ENCODE results near the gene BOC.

Gene BOC

DNA sequence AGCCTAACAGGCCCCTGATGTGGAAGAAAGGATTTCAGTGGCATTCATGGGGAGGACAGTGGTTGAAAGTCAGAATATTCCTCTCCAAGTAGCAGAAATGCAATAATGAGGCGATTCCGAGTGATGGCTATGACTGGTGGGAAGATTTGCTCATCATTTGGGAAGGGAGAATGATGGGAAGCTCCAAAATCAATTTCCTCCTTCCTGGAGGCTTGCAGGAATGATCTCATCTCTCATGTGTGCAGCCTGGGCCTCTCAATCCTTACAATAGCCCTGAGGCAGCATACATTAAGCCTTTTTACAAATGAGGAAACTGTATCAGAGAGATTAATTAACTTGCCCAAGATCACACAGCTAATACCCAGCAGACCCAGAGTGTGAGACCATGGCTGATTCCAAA lies 58.7 kb downstream of the BOC start:
- DNase-seq (ENCODE audit: low read depth), result no peak

DNA sequence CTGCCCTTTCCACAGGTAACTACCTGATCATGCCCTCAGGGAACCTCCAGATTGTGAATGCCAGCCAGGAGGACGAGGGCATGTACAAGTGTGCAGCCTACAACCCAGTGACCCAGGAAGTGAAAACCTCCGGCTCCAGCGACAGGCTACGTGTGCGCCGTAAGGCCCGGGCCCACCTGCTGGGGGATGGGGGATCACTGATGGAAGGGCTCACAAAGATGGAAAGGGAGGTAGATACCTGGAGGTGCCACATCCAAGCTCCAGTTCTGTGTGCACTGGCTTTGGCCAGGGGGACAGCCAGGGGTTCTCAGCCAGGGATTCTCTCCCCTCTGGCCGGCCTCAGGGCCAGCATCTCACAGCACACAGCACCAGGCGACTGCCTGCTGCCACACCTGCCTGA lies 59.4 kb downstream of the BOC start:
- DNase-seq (ENCODE audit: low read depth), result no peak

DNA sequence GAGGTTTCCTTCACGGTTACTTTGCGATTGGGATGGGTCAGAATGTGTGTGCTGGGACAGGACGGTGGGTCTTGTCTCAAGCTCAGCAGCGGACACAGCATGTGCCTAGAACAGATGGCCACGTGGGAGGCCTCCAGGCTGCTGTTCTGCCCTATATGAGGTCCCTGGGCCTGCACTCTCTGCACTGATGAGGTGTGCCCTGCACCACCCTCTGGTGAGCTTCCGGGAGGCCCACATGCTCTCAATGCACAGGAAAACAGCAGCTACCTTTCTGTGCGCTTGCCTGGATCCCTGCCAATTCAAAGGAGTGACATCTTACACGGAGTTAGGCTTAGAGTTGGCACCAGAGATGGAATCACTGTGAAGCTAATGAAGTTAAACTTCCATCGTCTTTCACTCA lies 59.8 kb downstream of the BOC start:
- DNase-seq (ENCODE audit: low read depth), result no peak

DNA sequence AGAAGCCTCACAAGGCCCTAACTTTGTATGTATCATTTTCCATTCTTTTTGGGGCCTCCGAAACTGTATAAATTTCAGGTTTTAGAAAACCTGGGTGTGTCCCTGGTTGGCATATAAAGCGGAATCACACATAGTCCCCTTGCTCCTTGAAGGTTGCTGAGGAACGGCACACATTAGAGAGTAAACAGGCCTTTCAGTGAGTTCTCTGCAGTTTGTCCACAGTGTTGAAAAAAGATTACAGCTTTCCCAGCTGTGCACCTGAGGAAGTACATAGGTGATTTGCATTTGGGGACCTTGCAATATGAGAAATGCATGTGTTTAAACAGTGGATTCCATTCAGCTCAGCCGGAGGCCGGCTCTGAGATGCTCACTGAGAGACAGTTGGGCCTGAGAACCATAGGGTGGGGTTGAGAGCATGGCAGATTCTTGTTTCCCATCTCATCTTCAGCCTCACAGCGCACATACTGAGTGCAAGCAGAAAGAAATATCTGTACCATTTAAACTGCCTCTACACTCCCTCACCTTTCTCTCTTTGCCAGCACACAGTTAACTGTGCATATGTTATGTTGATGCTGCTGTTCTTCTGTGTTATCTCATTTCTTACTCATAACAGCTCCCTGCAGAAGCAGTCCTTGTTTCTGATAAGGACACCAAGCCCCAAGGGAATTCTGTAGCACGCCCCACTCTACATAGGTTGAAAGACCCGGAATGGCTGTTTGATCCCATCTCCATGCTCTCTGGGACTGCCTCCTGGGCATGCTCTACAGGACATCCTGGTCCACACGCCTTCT lies 60.4 kb downstream of the BOC start:
- no peak for DNase-seq (ENCODE audit: low read depth)

DNA sequence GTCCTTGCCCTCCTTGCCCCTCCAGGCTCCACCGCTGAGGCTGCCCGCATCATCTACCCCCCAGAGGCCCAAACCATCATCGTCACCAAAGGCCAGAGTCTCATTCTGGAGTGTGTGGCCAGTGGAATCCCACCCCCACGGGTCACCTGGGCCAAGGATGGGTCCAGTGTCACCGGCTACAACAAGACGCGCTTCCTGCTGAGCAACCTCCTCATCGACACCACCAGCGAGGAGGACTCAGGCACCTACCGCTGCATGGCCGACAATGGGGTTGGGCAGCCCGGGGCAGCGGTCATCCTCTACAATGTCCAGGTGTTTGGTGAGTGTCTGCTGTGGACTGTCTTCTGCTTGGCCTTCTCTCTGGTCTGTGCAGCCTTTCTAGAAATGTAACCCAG lies 61.0 kb downstream of the BOC start:
- DNase-seq (ENCODE audit: low read depth), result no peak

DNA sequence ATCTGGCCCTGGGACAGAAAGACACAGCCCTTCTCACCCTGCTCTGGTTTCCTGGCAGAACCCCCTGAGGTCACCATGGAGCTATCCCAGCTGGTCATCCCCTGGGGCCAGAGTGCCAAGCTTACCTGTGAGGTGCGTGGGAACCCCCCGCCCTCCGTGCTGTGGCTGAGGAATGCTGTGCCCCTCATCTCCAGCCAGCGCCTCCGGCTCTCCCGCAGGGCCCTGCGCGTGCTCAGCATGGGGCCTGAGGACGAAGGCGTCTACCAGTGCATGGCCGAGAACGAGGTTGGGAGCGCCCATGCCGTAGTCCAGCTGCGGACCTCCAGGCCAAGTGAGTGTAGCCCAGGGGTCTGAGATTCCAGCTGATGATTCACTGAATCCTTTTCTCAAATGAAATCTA lies 61.7 kb downstream of the BOC start:
- DNase-seq (ENCODE audit: low read depth), result no peak

DNA sequence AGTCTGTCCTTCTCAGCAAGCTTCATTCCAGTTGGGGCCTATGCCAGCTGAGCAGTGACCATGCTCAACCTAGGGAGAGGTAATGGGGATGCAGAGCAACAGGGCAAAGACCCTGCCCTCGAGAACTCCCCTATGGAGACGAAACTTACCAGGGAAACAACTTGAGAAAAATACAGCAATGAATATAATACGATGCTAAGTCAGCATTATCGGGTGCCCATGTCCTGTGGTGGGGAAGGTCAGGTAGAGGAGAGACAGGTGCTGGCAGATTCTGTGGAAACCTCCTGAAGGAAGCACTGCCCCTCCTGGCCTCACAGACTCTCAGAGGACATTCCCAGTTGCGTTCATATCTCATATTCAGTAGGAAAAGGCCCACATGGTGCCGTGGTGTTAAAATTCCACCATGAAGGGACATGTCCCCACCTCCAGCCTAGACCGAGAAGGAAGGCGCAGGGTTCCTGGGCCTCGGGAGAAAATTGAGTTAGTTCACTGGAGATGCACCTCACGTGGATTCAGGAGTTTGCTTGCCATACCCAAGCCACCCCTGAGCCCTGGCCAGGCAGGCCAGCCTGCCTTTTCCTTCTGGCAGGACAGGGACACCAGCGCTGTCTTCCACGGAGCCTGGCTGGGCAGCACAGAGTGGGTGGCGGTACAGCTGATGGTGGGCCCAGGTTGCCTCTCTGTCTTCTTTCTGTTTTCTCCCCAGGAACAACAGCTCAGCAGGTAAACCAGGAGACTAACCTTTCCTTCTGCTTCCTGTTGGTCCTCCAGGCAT lies 62.4 kb downstream of the BOC start:
- DNase-seq (ENCODE audit: low read depth), result no peak

DNA sequence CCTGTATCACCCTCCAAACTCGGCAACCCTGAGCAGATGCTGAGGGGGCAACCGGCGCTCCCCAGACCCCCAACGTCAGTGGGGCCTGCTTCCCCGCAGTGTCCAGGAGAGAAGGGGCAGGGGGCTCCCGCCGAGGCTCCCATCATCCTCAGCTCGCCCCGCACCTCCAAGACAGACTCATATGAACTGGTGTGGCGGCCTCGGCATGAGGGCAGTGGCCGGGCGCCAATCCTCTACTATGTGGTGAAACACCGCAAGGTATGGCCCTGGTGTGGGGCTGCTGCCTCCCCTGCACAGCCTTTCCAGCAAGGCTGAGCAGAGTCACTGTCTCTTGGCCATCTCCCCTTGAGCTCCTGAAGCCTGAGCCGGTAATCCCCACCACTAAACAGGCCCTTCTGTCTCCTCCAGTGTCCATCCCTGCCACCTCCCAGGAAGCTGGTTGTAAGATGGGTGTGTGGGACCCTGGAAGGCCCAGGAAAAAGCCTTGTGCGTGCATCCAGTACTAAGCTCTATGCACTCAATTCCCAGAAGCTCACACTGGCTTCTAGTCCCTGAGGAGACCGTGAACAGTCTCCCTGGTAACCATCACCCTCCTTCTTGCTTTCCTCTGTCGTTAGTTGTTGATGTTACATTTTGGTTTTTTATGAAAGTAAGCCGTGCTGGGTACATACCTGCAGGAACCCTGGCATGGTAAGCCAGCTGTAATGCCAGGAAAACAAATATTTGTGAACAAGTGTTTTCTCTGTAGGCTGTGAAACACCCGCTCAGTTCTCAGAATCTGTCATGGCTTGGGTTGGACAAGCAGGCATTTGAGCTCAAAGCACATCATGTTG lies 63.3 kb downstream of the BOC start:
- no peak for DNase-seq (ENCODE audit: low read depth)

DNA sequence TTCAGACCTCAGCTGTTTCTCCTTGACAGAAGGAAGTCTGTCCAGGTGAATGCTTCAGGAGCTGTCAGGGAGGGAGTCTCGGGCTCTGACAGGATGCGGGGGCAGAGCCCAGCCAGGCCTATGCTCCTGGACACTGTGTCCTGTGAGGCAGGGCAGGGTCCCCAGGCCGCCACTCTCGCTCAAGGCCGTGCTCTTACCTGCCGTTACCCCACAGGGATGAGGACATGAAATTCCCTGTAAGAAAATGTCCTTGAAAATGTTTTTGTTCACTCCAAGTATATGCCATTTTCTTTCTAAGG lies 63.9 kb downstream of the BOC start:
- DNase-seq (ENCODE audit: low read depth), result no peak

DNA sequence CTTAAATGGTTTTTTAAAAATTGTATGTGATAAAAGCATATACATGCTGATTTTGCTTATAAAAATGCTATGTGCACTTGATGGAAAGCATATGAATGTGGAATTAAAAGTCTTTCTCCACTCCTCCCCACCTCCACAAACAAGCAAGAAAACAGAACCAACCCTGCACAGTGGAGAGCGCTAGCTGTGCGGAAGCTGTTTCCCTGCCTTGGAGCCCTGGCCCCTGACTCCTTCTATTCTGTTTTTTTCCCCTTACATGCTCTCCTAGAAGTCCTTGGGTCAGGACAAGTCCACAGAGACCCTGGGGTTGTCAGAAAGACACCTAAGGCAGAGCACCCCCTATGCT lies 64.2 kb downstream of the BOC start:
- no peak for DNase-seq (ENCODE audit: low read depth)

DNA sequence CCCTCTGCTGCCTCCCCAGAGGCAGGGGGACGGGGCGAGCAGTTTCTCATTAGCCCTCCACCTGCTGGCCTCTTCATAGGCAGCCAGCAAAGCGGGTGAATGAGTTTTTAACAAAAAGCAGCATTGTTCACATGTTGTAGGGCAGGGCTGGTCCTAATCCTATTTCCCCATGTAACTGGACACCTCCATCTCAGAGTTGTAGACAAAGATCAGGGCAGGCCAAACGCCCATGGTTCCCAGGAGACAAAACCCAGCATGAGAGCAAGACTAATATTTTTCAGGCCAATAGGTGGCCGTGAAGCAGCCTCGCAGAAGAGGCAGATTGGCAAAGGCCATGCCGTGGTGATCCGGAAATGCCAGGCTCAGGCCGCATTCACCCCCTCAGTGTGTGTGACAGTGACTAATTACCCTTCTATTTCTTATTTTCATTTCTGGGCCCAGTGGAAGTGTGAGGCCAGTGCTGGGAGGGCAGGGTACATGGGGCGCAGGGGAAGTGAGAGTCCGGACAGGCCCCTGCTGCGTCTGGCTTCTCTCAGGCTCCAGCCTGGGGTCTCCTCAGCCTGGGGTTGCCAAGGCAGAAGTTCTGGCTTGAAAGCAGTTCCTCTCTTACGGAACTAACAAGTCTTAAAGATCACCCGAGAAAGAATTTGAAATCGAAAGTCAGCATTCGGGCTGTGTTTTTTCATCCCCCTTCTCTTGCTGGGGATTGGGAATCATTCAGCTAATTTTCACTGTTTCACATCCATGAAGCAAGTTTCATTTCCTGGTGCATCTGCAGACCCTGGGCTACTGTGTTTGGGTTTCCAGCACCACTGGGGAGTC lies 64.8 kb downstream of the BOC start:
- DNase-seq (ENCODE audit: low read depth), result peak; percentile 55

DNA sequence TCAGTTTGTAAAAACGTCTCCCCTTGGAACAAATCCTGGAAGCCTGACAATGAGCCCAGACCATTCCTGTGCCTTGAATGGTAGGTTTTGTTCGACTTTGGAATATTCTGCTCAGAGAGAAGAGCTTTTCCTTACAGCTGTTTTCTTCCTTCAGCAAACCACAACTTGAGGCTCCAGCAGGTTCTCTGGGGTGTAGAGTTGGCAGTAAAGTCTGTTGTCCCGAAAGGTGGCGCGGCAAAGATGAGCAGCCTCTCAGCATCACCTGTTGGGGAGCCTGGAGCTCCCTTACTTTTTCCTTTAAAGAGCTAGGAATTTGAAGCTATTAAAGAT lies 65.4 kb downstream of the BOC start:
- DNase-seq (ENCODE audit: low read depth), result no peak

DNA sequence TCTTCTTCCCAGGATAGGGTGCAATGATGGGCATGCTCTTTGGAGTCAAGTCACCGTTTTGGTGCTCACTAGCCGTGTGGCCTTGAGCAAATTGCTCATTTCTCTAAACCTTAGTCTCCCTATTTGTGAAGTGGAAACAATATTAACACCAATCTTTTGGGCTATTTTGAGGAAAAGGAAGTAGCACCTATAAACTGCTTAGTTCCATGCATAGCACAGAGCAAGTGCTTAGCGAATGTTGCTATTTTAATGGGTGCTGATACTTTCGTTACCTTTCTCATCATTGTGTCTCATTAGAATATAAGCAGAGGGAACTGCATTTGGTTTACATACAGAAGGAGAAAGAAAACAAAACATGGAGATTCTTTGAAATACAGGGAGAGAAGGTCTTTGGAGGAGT lies 66.1 kb downstream of the BOC start:
- no peak for DNase-seq (ENCODE audit: low read depth)

DNA sequence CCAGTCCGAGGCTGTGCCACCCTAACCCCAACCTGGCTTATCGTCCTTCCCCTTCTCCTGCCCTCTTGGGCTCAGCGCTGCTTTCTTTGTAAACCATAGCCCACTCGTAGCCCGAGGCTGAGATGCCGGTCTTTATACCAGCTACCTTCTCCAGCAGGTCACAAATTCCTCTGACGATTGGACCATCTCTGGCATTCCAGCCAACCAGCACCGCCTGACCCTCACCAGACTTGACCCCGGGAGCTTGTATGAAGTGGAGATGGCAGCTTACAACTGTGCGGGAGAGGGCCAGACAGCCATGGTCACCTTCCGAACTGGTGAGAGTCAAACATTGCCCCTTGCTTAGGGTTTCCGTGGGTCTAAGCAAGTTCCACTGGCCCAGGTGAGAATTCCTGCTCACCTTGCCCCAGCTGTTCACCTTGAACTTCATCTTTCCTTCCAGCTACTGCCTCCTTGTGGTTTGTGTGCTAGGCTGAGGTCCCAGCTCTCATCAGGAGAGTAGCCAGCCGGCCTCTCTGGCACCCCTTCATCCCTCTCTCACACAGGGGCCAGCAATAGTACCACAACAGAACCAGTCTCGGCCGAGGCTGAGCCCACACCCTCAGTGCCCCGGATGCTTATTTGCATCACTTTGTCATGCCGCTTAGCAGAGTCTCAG lies 66.7 kb downstream of the BOC start:
- DNase-seq (ENCODE audit: low read depth), result no peak

DNA sequence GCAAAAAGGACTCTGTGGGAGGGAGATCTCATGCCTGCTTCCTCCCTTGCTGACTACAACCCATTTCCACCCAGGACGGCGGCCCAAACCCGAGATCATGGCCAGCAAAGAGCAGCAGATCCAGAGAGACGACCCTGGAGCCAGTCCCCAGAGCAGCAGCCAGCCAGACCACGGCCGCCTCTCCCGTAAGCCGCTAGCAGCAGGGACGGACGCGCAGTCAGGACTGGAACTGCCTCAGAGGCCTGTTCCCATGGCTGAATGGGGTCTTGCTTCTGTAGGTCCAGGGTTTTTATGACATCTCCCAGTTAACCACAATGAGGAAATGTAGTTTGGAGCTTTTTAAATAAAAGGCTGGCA lies 67.2 kb downstream of the BOC start:
- DNase-seq (ENCODE audit: low read depth), result no peak

DNA sequence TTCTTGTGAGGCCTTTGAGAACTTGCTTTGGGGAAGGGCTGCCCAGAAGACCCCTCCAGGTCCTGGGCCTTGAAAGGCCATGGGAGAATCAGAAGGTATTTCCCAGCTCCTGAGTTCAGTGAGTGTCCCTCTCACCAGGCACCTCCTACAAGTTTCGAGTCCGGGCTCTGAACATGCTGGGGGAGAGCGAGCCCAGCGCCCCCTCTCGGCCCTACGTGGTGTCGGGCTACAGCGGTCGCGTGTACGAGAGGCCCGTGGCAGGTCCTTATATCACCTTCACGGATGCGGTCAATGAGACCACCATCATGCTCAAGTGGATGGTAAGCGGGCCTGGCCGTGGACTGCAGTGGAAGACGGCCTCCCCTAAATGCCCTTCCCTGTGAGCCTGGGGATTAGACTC lies 68.3 kb downstream of the BOC start:
- no peak for DNase-seq (ENCODE audit: low read depth)

DNA sequence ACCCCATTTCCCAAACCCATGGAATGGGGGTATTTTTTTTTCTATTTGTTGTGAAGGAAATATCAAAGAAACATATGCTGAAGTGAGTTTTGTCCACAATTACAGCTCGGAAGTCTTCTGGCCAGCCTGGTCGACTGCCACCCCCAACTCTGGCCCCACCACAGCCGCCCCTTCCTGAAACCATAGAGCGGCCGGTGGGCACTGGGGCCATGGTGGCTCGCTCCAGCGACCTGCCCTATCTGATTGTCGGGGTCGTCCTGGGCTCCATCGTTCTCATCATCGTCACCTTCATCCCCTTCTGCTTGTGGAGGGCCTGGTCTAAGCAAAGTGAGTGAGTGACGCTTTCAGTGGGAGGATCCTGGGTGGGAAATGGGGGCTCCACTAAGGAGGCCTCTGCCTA lies 71.9 kb downstream of the BOC start:
- DNase-seq (ENCODE audit: low read depth), result no peak

DNA sequence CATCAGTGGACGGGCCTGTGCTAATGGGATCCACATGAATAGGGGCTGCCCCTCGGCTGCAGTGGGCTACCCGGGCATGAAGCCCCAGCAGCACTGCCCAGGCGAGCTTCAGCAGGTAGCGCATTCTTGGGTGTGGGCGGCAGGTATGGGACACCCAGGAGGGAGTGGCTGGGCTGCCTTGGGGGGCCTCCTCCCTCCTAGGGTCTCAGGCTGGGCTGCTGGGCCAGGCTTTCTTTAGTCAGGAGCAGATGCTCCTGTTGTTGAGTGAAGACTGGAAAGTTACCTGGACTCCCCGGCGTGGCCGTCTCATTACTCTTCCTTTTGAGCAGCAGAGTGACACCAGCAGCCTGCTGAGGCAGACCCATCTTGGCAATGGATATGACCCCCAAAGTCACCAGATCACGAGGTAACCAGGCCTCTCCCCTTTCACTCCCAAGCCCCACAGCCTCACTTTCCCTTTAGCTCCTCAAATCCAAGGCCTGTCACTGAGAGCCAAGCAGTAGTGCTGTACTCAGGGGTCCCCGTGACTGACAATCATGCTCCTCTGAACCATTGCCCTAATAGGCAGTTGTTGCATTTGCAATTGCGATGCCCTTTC lies 73.2 kb downstream of the BOC start:
- no peak for DNase-seq (ENCODE audit: low read depth)

DNA sequence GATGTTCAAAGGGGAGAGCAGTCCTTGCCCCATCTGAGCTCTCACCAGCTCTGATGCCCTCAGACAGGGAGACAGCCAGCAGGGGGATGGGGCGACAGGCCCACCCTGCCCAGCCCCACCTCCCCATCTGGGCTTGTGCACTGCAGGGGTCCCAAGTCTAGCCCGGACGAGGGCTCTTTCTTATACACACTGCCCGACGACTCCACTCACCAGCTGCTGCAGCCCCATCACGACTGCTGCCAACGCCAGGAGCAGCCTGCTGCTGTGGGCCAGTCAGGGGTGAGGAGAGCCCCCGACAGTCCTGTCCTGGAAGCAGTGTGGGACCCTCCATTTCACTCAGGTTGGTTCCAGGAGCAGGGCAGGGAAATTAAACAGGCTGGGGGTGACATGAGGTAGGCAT lies 73.9 kb downstream of the BOC start:
- no peak for DNase-seq (ENCODE audit: low read depth)

DNA sequence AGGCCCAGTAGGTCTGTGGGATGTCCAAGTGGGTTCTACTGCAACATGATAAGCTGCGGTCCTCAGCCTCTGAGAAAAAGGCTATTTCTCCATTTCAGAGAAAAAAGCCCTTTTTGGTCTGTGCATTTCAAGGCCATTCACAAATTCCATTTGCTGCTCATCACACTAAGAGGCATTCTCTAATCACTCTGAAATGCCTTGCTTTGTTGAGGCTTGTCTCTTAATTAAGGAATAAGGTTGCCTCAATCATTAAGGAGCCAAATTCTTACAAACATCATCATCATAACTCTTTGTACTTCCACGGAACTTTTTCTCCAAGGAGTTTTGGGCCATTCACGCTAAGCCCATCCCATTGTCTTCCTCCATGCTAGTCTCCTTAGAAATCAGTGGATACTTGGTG lies 74.4 kb downstream of the BOC start:
- DNase-seq (ENCODE audit: low read depth), result no peak

DNA sequence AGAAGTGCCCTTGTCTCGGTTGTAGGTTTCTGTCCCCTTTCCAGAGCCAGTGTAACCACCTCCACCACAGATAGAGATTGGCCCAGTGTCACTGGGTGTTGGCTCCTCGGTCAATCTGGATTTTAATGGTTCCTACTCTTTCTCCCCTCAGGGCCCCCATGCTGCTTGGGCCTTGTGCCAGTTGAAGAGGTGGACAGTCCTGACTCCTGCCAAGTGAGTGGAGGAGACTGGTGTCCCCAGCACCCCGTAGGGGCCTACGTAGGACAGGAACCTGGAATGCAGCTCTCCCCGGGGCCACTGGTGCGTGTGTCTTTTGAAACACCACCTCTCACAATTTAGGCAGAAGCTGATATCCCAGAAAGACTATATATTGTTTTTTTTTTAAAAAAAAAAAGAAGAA lies 75.2 kb downstream of the BOC start:
- no peak for DNase-seq (ENCODE audit: low read depth)

Measured in iris pigment epithelial cell (primary cell).